Epithelial cell of proximal tubule (primary cell): ENCODE data around the gene NAA40. TPM values are rescaled to one million over a fixed set of nuclear protein-coding genes. Genes with fewer than 3 reads are reported as not detected.
A peak's percentile ranks its signal among the peaks of the same experiment; 100 is the strongest.

Experiments used
- DNase-seq: peaks from one replicate; pipeline ENCODE4 v3.0.0-alpha.2; 2011; ENCODE audit warnings: low read depth
- H3K4me3 ChIP-seq: 2 replicates; pipeline ENCODE4 v1.5.1; 2011; ENCODE audit warnings: low read depth, mild to moderate bottlenecking, low read length
- total RNA-seq: library from RNA; depleted of rRNA; stranded (reverse); fragments of >200 nt; gene quantifications from 2 replicates; pipeline ENCODE4 v1.2.3, GENCODE V29; 2015
- TF ChIP-seq, protein P1 (sequence below): conservative IDR thresholded peaks from 2 replicates; pipeline ENCODE4 v1.5.1; 2012; ENCODE audit warnings: low read depth, mild to moderate bottlenecking, low read length

The NAA40 gene
- total RNA-seq, 1 donor from 2014 or later = 17.6 TPM

DNA sequence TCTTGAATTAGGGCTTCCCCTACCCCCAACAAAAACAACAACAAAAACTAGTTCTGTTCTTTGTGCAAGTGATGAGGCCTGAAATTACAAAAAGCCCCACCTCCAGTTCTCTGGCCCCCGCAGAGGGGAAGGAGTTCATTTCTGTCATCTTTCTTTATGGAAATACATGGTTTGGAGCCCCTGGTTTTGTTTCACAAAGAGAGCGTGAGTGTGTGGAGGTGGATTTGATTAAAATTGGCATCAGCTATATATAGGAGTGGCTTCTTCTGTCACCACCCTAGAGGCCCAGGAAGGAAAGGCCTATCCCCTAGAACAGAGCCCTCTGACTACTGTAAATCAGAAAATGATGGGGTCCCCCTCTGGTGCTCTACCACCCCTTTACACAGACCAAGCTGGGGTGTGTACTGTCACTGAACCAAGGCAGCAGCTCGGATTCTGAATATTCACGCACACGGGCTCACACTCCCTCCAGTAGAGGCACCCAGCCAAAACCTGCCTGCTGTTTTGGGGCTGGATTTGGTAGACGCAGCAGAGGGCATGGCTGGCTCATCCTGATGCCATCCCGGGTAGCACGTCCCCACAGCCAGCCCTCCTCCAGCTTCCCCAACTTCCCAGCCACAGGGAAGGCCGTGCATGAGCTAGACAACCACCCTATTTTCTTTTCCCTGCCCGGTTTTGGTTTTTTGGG lies 41.2 kb upstream of the NAA40 start:
- H3K4me3 ChIP-seq = no peak overlapping the region
- TF ChIP-seq, protein P1, sequence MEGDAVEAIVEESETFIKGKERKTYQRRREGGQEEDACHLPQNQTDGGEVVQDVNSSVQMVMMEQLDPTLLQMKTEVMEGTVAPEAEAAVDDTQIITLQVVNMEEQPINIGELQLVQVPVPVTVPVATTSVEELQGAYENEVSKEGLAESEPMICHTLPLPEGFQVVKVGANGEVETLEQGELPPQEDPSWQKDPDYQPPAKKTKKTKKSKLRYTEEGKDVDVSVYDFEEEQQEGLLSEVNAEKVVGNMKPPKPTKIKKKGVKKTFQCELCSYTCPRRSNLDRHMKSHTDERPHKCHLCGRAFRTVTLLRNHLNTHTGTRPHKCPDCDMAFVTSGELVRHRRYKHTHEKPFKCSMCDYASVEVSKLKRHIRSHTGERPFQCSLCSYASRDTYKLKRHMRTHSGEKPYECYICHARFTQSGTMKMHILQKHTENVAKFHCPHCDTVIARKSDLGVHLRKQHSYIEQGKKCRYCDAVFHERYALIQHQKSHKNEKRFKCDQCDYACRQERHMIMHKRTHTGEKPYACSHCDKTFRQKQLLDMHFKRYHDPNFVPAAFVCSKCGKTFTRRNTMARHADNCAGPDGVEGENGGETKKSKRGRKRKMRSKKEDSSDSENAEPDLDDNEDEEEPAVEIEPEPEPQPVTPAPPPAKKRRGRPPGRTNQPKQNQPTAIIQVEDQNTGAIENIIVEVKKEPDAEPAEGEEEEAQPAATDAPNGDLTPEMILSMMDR = no peak
- DNase-seq = no peak

DNA sequence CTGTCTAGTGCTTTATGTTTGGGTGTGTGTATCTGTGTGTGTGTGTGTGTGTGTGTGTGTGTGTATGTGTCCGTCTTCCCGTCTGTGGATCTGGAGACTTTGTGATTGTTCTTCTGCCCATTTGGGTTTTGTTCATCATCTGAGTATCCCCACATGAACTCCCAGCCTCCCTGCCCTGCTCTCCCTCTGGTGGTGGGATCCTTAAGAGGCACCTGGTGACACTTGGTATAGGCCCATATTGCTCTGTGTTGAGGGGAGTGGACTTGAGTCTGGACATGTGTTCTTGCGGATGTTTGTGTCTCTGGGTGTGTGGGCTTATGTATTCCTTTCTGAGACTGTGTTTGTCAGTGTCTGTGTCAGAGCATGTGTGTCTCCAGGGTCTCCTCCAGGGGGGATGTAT lies 37.1 kb upstream of the NAA40 start:
- H3K4me3 ChIP-seq = no peak overlapping the region
- DNase-seq = no peak
- TF ChIP-seq, protein P1 = peak; percentile 58

DNA sequence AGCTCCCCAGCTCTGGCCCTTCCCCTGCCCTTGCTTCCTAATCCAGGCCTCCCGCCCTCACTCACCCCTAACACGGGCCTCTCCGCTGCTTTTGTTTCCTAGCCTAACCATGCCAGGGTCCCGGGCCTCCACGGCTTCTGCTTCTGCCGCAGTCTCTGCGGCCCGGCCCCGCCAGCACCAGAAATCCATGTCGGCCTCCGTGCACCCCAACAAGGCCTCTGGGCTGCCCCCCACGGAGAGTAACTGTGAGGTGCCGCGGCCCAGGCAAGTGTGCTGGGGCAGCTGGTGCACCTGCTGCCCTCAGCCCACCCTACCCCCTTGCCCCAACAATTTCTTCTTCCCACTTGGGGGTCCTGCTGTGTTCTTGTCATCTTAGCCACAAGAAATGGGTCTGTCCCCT lies 34.9 kb upstream of the NAA40 start:
- H3K4me3 ChIP-seq = no peak overlapping the region
- TF ChIP-seq, protein P1 = no peak
- no peak for DNase-seq

DNA sequence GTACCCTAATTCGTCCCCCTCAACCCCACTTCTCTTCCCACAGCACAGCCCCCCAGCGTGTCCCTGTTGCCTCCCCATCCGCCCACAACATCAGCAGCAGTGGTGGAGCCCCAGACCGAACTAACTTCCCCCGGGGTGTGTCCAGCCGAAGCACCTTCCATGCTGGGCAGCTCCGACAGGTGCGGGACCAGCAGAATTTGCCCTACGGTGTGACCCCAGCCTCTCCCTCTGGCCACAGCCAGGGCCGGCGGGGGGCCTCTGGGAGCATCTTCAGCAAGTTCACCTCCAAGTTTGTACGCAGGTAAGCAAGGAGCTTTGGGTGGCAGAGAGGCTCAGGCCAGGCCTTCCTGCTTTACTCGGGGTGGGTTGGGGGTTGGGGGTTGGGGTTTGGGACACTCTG lies 34.1 kb upstream of the NAA40 start:
- no peak overlapping the region for H3K4me3 ChIP-seq
- TF ChIP-seq, protein P1 = no peak
- DNase-seq = no peak

DNA sequence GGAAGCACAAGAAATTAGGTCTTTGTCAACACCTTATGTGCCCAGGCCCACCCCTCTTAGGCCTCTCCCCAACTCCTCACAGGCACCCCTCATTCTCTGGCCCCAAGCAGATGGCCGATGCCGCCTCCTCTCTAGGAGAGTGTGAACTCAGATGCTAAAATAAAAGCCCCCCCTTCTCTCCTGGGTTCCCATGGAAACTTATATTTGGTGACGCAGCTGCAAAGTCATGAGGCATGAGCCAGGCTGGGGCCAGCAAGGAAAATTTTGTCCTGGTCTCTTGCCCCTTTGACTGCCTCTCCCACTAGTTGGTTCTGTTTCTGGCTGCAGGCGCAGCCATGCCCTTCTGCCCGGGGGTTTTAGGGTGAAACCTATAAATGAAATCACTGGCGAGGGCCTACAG lies 33.6 kb upstream of the NAA40 start:
- TF ChIP-seq, protein P1 = no peak
- DNase-seq = no peak
- no peak overlapping the region for H3K4me3 ChIP-seq

DNA sequence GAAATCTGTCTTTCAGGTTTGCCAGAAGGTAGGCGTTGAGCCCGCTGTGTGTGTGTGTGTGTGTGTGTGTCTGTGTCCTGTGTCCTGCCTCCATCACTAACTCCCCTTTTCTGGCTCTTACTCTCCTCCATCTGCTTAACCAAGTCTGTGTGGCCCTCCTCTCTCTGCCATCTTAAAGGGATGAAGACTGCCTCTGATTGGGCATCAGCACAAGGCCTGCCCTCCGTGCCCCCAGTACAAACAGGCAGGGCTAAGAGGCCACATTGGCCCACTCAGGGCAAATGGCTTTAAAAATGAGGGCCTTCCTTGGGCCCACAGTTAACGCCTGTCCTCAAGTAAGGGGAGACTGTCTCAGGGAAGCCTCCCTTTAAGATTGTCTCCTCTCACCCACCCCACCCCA lies 32.7 kb upstream of the NAA40 start:
- no peak overlapping the region for H3K4me3 ChIP-seq
- TF ChIP-seq, protein P1 = no peak
- DNase-seq = no peak

DNA sequence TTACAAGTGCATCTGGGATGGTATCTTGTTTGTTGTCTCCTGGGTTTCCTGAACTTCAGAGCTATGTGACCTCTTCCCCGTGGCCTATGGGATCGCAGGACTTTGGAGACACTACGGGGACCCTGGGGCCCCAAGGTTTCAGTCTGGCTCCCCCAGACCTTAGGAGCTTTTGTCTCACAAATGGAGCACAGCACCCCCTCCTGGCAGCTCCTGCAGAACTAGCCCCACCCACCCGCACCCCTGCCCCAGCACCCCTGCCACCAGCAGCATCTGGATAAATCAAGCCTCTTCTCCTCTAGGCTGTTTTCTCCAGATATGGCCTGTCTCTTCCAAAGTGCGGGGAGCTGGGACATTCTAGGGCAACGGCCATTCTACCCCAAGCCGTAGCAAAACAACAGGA lies 32.2 kb upstream of the NAA40 start:
- H3K4me3 ChIP-seq = no peak overlapping the region
- TF ChIP-seq, protein P1 = peak; percentile 38
- DNase-seq = no peak
